Fibroblast of lung (primary cell): ENCODE results near the gene ATP13A5. TPM values are rescaled to one million over a fixed set of nuclear protein-coding genes. Genes with fewer than 3 reads are reported as not detected.

ENCODE experiments used
- DNase-seq, 2 donors: peaks; one replicate each; pipeline versions ENCODE4 v3.0.0 to v3.0.0-alpha.2; 2010; ENCODE audit warnings: low read depth in 2 of 2
- H2AFZ ChIP-seq: 2 replicates; pipeline ENCODE4 v1.5.1; 2012; ENCODE audit warnings: low read length, control low read depth, inconsistent platforms
- H3K27ac ChIP-seq: 2 replicates; pipeline ENCODE4 v1.5.1; 2011; ENCODE audit warnings: low read length, control low read depth; ENCODE audit not compliant: insufficient read depth
- H3K27me3 ChIP-seq: 2 replicates; pipeline ENCODE4 v1.5.1; 2011; ENCODE audit warnings: mild to moderate bottlenecking, low read length; ENCODE audit not compliant: control insufficient read depth, insufficient read depth
- H3K36me3 ChIP-seq: 2 replicates; pipeline ENCODE4 v1.5.1; 2011; ENCODE audit warnings: low read length; ENCODE audit not compliant: control insufficient read depth, insufficient read depth
- H3K4me1 ChIP-seq: 2 replicates; pipeline ENCODE4 v1.5.1; 2011; ENCODE audit warnings: low read length; ENCODE audit not compliant: control insufficient read depth, insufficient read depth; ENCODE audit errors: extremely low read depth
- H3K4me2 ChIP-seq: 2 replicates; pipeline ENCODE4 v1.5.1; 2011; ENCODE audit warnings: low read length, control low read depth; ENCODE audit not compliant: insufficient read depth; ENCODE audit errors: extremely low read depth
- H3K4me3 ChIP-seq, 4 experiments: fragments of 200-600 bp in 1 of 4; sonication (generic) in 1 of 4; replicated peaks in 1 of 4; 2 replicates each; pipeline ENCODE4 v1.5.1; 2011 to 2016; ENCODE audit warnings: low read length in 4 of 4, low read depth in 3 of 4, mild to moderate bottlenecking in 3 of 4, control low read depth in 2 of 4, inconsistent platforms in 1 of 4, mixed read lengths in 1 of 4; ENCODE audit not compliant: insufficient read depth in 1 of 4; ENCODE audit errors: control extremely low read depth in 1 of 4
- H3K79me2 ChIP-seq: 2 replicates; pipeline ENCODE4 v1.5.1; 2012; ENCODE audit warnings: mild to moderate bottlenecking, low read length, inconsistent platforms; ENCODE audit not compliant: control insufficient read depth, insufficient read depth
- H3K9ac ChIP-seq: 2 replicates; pipeline ENCODE4 v1.5.1; 2011; ENCODE audit warnings: mild to moderate bottlenecking, low read length, control low read depth; ENCODE audit not compliant: insufficient read depth
- H3K9me3 ChIP-seq: 2 replicates; pipeline ENCODE4 v1.5.1; 2012; ENCODE audit warnings: low read depth, low read length; ENCODE audit not compliant: control insufficient read depth, insufficient read depth
- H4K20me1 ChIP-seq: 2 replicates; pipeline ENCODE4 v1.5.1; 2011; ENCODE audit warnings: low read length; ENCODE audit not compliant: control insufficient read depth, insufficient read depth; ENCODE audit errors: extremely low read depth
- EZH2 ChIP-seq: IDR thresholded peaks from 2 replicates; pipeline ENCODE4 v1.5.1; 2012; ENCODE audit warnings: low read length, control low read depth, mild to moderate bottlenecking; ENCODE audit errors: missing control alignments
- polyA plus RNA-seq, 2 donors: library from polyadenylated mRNA; depleted of rRNA in 1 of 2; stranded (reverse) in 1 of 2; unstranded in 1 of 2; fragments of >200 nt; gene quantifications; 2 replicates each; pipeline ENCODE4 v1.2.1, GENCODE V29; 2011 to 2012; ENCODE audit warnings: missing spikeins in 1 of 2
- total RNA-seq: library from RNA; depleted of rRNA; stranded (reverse); fragments of >200 nt; gene quantifications from 2 replicates; pipeline ENCODE4 v1.2.1, GENCODE V29; 2014
- TF ChIP-seq, protein P1 (sequence below), 2 donors: IDR thresholded peaks in 1 of 2; conservative IDR thresholded peaks in 1 of 2; 1 replicate in 1 of 2; 2 replicates in 1 of 2; pipeline ENCODE4 v1.5.1; 2011 to 2012; ENCODE audit warnings: low read length in 2 of 2, control low read depth in 1 of 2, inconsistent platforms in 1 of 2, low read depth in 1 of 2, mild to moderate bottlenecking in 1 of 2

ATP13A5 gene
- total and polyA plus RNA-seq, 2 donors (not counting 1 experiment from before 2014, with no cell fraction given): not detected

DNA sequence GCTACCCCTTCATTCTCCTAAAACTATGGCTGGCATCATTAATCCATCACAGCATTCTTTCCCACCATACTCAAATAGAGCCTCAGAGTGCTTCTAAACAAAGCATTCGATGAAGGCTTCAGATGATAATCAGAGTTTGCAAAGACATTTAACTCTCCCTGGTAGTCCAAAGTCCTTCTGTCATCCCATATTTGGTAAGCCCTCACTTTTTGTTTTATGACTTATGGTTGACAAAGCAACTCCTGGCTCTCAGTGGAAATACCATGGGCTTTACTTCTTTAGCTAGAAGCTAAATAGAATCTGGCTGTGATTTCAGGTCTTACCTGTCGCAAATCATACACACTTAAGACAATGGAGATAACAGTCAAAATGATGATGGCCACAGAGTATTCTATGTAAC lies 27.8 kb downstream of the ATP13A5 start:
- DNase-seq: no peak
- Histone ChIP-seq H3K9me3 (no peaks in the 10 kb centered on the region), H3K79me2 (no peaks in the 10 kb centered on the region), H3K27me3 (no peaks in the 10 kb centered on the region), H2AFZ (no peak overlapping the region), H4K20me1 (no peaks in the 10 kb centered on the region), H3K4me1 (no peaks in the 10 kb centered on the region), H3K4me2 (no peak overlapping the region), H3K9ac (no peak overlapping the region), H3K27ac (no peak overlapping the region), H3K36me3 (no peaks in the 10 kb centered on the region), H3K4me3 (no peak overlapping the region)
- no peak for TF ChIP-seq EZH2
- TF ChIP-seq, protein P1, sequence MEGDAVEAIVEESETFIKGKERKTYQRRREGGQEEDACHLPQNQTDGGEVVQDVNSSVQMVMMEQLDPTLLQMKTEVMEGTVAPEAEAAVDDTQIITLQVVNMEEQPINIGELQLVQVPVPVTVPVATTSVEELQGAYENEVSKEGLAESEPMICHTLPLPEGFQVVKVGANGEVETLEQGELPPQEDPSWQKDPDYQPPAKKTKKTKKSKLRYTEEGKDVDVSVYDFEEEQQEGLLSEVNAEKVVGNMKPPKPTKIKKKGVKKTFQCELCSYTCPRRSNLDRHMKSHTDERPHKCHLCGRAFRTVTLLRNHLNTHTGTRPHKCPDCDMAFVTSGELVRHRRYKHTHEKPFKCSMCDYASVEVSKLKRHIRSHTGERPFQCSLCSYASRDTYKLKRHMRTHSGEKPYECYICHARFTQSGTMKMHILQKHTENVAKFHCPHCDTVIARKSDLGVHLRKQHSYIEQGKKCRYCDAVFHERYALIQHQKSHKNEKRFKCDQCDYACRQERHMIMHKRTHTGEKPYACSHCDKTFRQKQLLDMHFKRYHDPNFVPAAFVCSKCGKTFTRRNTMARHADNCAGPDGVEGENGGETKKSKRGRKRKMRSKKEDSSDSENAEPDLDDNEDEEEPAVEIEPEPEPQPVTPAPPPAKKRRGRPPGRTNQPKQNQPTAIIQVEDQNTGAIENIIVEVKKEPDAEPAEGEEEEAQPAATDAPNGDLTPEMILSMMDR (conservative IDR thresholded peaks at IDR 0.05 in 1 of 2, IDR thresholded peaks at IDR 0.05 in 1 of 2; ENCODE audit: low read depth in 1 of 2, low read length in 2 of 2): no peak

DNA sequence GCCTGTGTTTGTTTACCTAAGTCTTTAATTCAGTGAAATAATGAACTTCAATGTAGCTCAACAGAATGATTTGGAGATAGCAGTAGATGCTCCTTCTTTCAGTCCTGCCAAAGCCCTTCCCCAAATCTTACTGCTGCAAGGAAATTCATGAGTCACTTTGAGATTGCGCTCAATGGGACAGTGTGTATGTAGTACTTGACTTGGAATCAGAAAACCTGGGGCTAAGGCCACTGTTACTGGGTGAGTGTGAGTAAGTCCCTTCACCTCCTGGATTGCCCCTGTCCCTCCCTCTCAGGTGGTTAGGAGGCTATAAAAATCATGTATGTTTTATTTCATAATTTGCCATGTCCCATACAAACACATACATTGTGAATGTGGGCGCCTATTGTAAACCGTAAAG lies 29.9 kb downstream of the ATP13A5 start:
- Histone ChIP-seq H3K36me3 (no peaks in the 10 kb centered on the region), H2AFZ (no peak overlapping the region), H4K20me1 (no peaks in the 10 kb centered on the region), H3K79me2 (no peaks in the 10 kb centered on the region), H3K9me3 (no peaks in the 10 kb centered on the region), H3K4me1 (no peaks in the 10 kb centered on the region), H3K27ac (no peak overlapping the region), H3K4me2 (no peak overlapping the region), H3K27me3 (no peaks in the 10 kb centered on the region), H3K9ac (no peak overlapping the region), H3K4me3 (no peak overlapping the region)
- DNase-seq: no peak
- no peak for TF ChIP-seq EZH2

DNA sequence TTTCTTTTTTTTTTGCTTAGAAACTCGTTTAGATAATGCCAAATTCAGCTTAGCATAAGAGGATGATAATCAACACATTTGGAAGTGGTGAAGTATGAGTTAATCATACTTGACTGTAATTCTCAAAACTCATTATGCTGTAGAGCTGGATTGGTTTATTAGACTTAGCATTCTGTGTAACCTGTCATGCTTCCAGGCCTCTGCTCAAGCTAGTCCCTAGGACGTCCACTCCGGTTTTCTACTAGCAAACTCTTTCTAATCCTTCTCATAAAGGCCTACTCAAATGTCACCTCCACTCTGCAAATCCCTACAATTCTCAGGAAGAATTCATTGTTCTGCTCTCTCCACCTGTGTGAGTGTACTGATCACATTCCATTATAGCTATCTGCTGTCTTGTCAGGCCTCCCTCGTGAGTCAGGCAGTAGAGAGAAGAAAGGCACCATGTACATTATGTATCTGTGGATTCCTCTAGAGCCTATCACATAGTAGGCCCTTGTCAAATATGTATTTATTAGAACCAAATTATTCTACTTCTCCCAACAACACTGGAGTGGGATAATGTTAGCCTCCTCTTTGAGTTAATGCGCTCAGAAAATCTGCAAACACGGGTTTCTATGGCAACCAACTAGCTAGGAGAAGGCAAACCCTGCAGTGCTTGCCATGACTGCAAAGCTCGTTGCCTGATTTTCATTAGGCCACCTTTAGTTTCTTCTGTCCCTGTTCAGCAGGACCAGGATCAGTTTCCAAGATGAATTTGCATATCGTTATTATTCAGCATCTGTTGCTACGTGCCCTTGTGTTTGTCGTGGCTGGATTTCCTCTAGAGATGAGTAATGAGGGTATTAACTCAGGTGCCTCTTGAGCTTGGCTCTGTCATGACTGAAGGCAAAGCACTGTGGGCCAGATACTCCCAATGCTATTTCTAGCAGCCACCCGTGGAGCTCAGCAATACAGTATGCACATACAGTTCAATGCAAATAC lies 30.7 kb downstream of the ATP13A5 start:
- no peak for TF ChIP-seq EZH2
- TF ChIP-seq, protein P1 (conservative IDR thresholded peaks at IDR 0.05 in 1 of 2, IDR thresholded peaks at IDR 0.05 in 1 of 2; ENCODE audit: low read depth in 1 of 2, low read length in 2 of 2): no peak
- H3K9ac ChIP-seq: no peak overlapping the region
- no peaks in the 10 kb centered on the region for H3K27me3 ChIP-seq

More for the DNA sequence above, 30.7 kb downstream of the ATP13A5 start:
- no peak for DNase-seq
- no peaks in the 10 kb centered on the region for H3K4me1 ChIP-seq
- no peaks in the 10 kb centered on the region for H4K20me1 ChIP-seq
- no peak overlapping the region for H3K27ac ChIP-seq
- H3K4me2 ChIP-seq: no peak overlapping the region
- no peak overlapping the region for H3K4me3 ChIP-seq
- H3K9me3 ChIP-seq: no peaks in the 10 kb centered on the region
- no peak overlapping the region for H2AFZ ChIP-seq
- no peaks in the 10 kb centered on the region for H3K79me2 ChIP-seq
- H3K36me3 ChIP-seq: no peaks in the 10 kb centered on the region
